H1 (cell line): ENCODE measurements around the gene GTSE1. TPM values are rescaled to one million over a fixed set of nuclear protein-coding genes. Genes with fewer than 3 reads are reported as not detected.

Source experiments
- CTCF ChIA-PET: fragments of 300-600 bp; sonication (Branson Sonifier 250); formaldehyde crosslinking; loops from one replicate; lab custom pipeline; 2021; ENCODE audit not compliant: partially characterized antibody; lab: Charles Lee
- POLR2A ChIA-PET: fragments of 300-600 bp; sonication (Branson Sonifier 250); formaldehyde crosslinking; loops from one replicate; lab custom pipeline; 2021; ENCODE audit warnings: inconsistent platforms; ENCODE audit not compliant: partially characterized antibody; lab: Charles Lee
- DNase-seq, 2 experiments: peaks; one replicate each; pipeline versions ENCODE4 v3.0.0 to v3.0.0-alpha.2; 2010 to 2022; ENCODE audit warnings: low spot score in 2 of 2, low read depth in 1 of 2, mixed read lengths in 1 of 2
- FAIRE-seq: peaks from 2 replicates; lab custom pipeline; 2011; peaks lifted over from hg19 to GRCh38; lab: Jason Lieb, UNC
- H2AFZ ChIP-seq: 2 replicates; pipeline ENCODE4 v1.8.1; 2012; ENCODE audit warnings: low read length, inconsistent platforms
- H2AK5ac ChIP-seq: 2 replicates; pipeline ENCODE4 v1.6.1; 2013; ENCODE audit warnings: low read depth, low read length
- H2BK120ac ChIP-seq: replicated peaks from 2 replicates; pipeline ENCODE3; 2013; ENCODE audit warnings: low read depth, low read length, inconsistent platforms
- H2BK12ac ChIP-seq: 2 replicates; pipeline ENCODE4 v1.6.1; 2013; ENCODE audit warnings: low read depth, low read length
- H2BK15ac ChIP-seq: 2 replicates; pipeline ENCODE4 v1.6.1; 2013; ENCODE audit warnings: low read length
- H2BK20ac ChIP-seq: 2 replicates; pipeline ENCODE4 v1.6.1; 2013; ENCODE audit warnings: low read length
- H2BK5ac ChIP-seq: 2 replicates; pipeline ENCODE4 v1.6.1; 2013; ENCODE audit warnings: low read depth, low read length
- H3K14ac ChIP-seq: 2 replicates; pipeline ENCODE4 v1.6.1; 2013; ENCODE audit warnings: inconsistent platforms; ENCODE audit not compliant: insufficient read length
- H3K18ac ChIP-seq: 2 replicates; pipeline ENCODE4 v1.6.1; 2013; ENCODE audit warnings: low read length; ENCODE audit errors: extremely low read depth
- H3K23ac ChIP-seq: 2 replicates; pipeline ENCODE4 v1.6.1; 2013; ENCODE audit warnings: inconsistent platforms; ENCODE audit not compliant: insufficient read length
- H3K23me2 ChIP-seq: 2 replicates; pipeline ENCODE4 v1.6.1; 2013; ENCODE audit warnings: low read depth, low read length
- H3K27ac ChIP-seq: 2 replicates; pipeline ENCODE4 v1.6.1; 2011; ENCODE audit warnings: low read depth, low read length, inconsistent platforms
- H3K27me3 ChIP-seq, 4 experiments: replicated peaks in 1 of 4; 1 replicate in 1 of 4; 2 replicates in 3 of 4; pipeline versions ENCODE4 v1.6.1 to v1.8.1; 2011 to 2013; ENCODE audit warnings: low read length in 3 of 4, mild to moderate bottlenecking in 3 of 4, inconsistent platforms in 2 of 4, mixed read lengths in 2 of 4, moderate library complexity in 1 of 4; ENCODE audit not compliant: control insufficient read depth in 3 of 4, insufficient read depth in 3 of 4; ENCODE audit errors: extremely low read depth in 1 of 4
- H3K36me3 ChIP-seq, 4 experiments: 2 replicates each; pipeline versions ENCODE4 v1.6.1 to v1.8.1; 2011 to 2013; ENCODE audit warnings: mild to moderate bottlenecking in 4 of 4, low read length in 3 of 4, moderate library complexity in 2 of 4, control low read depth in 1 of 4, inconsistent platforms in 1 of 4; ENCODE audit not compliant: insufficient read depth in 4 of 4, control insufficient read depth in 2 of 4
- H3K4ac ChIP-seq: replicated peaks from 2 replicates; pipeline ENCODE3; 2013; ENCODE audit warnings: low read length, low read depth, mixed read lengths, inconsistent platforms; ENCODE audit not compliant: insufficient read length
- H3K4me1 ChIP-seq, 4 experiments: replicated peaks in 1 of 4; 1 replicate in 1 of 4; 2 replicates in 3 of 4; pipeline versions ENCODE4 v1.6.1 to v1.8.1; 2011 to 2013; ENCODE audit warnings: low read length in 3 of 4, inconsistent platforms in 2 of 4, mixed read lengths in 1 of 4; ENCODE audit not compliant: insufficient read depth in 4 of 4, control insufficient read depth in 3 of 4
- H3K4me2 ChIP-seq, 2 experiments: 2 replicates each; pipeline versions ENCODE4 v1.6.1 to v1.8.1; 2011 to 2013; ENCODE audit warnings: low read depth in 2 of 2, low read length in 2 of 2, control low read depth in 1 of 2, inconsistent platforms in 1 of 2, mild to moderate bottlenecking in 1 of 2; ENCODE audit not compliant: insufficient read depth in 1 of 2
- H3K4me3 ChIP-seq, 4 experiments: fragments of 200-600, 300-600 bp in 1 of 4; sonication (generic), shearing (Covaris generic), sonication (Bioruptor Twin) in 1 of 4; 2 replicates each; pipeline versions ENCODE4 v1.5.1 to v1.8.1; 2011 to 2016; ENCODE audit warnings: low read length in 4 of 4, low read depth in 3 of 4, control low read depth in 2 of 4, inconsistent platforms in 2 of 4, mild to moderate bottlenecking in 2 of 4, mixed read lengths in 1 of 4, moderate library complexity in 1 of 4; ENCODE audit not compliant: insufficient read depth in 2 of 4; ENCODE audit errors: extremely low read depth in 1 of 4
- H3K56ac ChIP-seq: replicated peaks from 2 replicates; pipeline ENCODE3; 2013; ENCODE audit warnings: low read depth, mild to moderate bottlenecking, mixed read lengths, low read length, inconsistent platforms; ENCODE audit not compliant: insufficient read length
- H3K79me1 ChIP-seq: 2 replicates; pipeline ENCODE4 v1.6.1; 2013; ENCODE audit warnings: low read depth, low read length, control low read depth
- H3K79me2 ChIP-seq, 2 experiments: 2 replicates each; pipeline versions ENCODE4 v1.6.1 to v1.8.1; 2012 to 2013; ENCODE audit warnings: low read length in 2 of 2, mild to moderate bottlenecking in 2 of 2, inconsistent platforms in 1 of 2; ENCODE audit not compliant: insufficient read depth in 2 of 2, control insufficient read depth in 1 of 2
- H3K9ac ChIP-seq, 4 experiments: replicated peaks in 1 of 4; 1 replicate in 1 of 4; 2 replicates in 3 of 4; pipeline versions ENCODE4 v1.6.1 to v1.8.1; 2011 to 2013; ENCODE audit warnings: low read depth in 3 of 4, low read length in 3 of 4, control low read depth in 2 of 4, mild to moderate bottlenecking in 2 of 4, moderate library complexity in 2 of 4, inconsistent platforms in 1 of 4; ENCODE audit errors: extremely low read depth in 1 of 4
- H3K9me3 ChIP-seq, 2 experiments: 2 replicates each; pipeline versions ENCODE4 v1.6.1 to v1.8.1; 2012 to 2013; ENCODE audit warnings: mild to moderate bottlenecking in 2 of 2, moderate library complexity in 2 of 2, control low read depth in 1 of 2, inconsistent platforms in 1 of 2, low read depth in 1 of 2, low read length in 1 of 2, mixed read lengths in 1 of 2; ENCODE audit not compliant: insufficient read depth in 2 of 2
- H4K20me1 ChIP-seq, 2 experiments: replicated peaks in 1 of 2; 2 replicates each; pipeline versions ENCODE3 to v1.8.1; 2011 to 2013; ENCODE audit warnings: inconsistent platforms in 2 of 2, low read length in 2 of 2, mild to moderate bottlenecking in 1 of 2; ENCODE audit not compliant: insufficient read depth in 2 of 2, control insufficient read depth in 1 of 2
- H4K5ac ChIP-seq: 2 replicates; pipeline ENCODE4 v1.6.1; 2013; ENCODE audit warnings: low read length, low read depth, mixed read lengths, inconsistent platforms; ENCODE audit not compliant: insufficient read length
- H4K8ac ChIP-seq: 2 replicates; pipeline ENCODE4 v1.8.0; 2013; ENCODE audit warnings: mild to moderate bottlenecking, moderate library complexity, low read length, inconsistent platforms; ENCODE audit not compliant: insufficient read depth; ENCODE audit errors: extremely low read depth
- H4K91ac ChIP-seq: replicated peaks from 2 replicates; pipeline ENCODE3; 2013; ENCODE audit warnings: low read length, mixed read lengths, inconsistent platforms; ENCODE audit not compliant: insufficient read length
- SIN3A ChIP-seq, 2 experiments: IDR thresholded peaks in 1 of 2; conservative IDR thresholded peaks in 1 of 2; 2 replicates each; pipeline ENCODE4 v1.6.1; 2011 to 2012; ENCODE audit warnings: low read length in 2 of 2, improper control_type of control experiment in 1 of 2, low read depth in 1 of 2, mild to moderate bottlenecking in 1 of 2
- WGBS, 2 experiments: shearing (Covaris generic) in 1 of 2; methylation state at CpG; one replicate each; pipeline versions ENCODE4 v1.1.6 to v1.1.7; 2013 to 2015; ENCODE audit warnings: low lambda C conversion rate in 2 of 2, mixed read lengths in 2 of 2, inconsistent platforms in 1 of 2, low coverage in 1 of 2, missing lambda C conversion rate in 1 of 2; ENCODE audit not compliant: insufficient replicate concordance in 2 of 2, insufficient coverage in 1 of 2, insufficient read length in 1 of 2; ENCODE audit errors: extremely low coverage in 1 of 2, missing lambda C conversion rate in 1 of 2; 5-methylcytosine and 5-hydroxymethylcytosine counted together
- polyA plus RNA-seq, 7 experiments: library from polyadenylated mRNA; depleted of rRNA in 3 of 7; stranded (reverse) in 5 of 7; unstranded in 2 of 7; fragments of >200 nt in 5 of 7; fragments of 200-250 nt in 2 of 7; gene quantifications; 1 replicate in 5 of 7; 2 replicates in 1 of 7; 4 replicates in 1 of 7; pipeline versions ENCODE4 v1.2.1 to v1.2.3, GENCODE V29; 2011 to 2013; ENCODE audit warnings: missing spikeins in 2 of 7, mixed read lengths in 2 of 7
- total RNA-seq: library from RNA; stranded (reverse); fragmentation: NEBNext Ultra II Directional; extraction: Animal tissue kit (Norgen Biotek cat#: 25700); gene quantifications from 2 replicates; pipeline ENCODE4 v1.2.1, GENCODE V29; 2021

Gene GTSE1
- total and polyA plus RNA-seq, 2 of the 8 experiments (the other 6 are each of a cell fraction or from before 2014, with no cell fraction given), result 17.5 to 38.6 TPM

DNA sequence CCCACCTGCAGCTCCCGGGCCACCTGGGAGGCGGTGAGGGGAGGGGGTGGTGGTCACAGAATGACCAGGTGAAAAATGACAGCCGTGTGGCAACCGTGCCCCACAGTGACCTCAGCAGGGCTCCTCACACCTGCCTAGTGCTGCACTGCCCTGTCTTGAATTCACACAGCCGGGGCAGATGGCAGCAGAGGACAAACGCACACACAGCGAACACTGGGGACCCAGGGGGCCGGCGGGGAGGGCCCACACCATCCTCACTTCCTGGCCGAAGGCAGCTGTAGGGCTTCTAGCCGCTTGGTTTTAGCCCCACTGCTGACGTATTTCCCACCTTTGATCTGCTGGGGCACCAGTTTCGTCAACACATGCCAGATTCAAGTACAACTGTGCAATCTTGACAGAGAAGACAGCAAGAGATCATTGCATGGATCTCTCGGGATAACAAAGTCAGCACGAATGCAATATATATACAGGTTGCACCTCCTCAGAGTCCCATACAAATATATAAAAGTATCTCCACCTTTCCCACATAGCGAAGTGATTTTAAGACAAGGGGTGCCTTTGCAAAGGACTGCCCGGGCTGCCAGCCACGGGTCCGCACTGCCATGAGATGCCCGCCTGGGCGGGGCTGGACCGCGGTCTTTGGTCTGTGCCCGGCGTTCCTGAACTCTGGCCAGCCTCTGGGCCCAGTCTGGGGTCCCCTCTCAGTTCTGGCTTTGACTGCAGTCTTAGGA is 65.7 kb downstream of the GTSE1 start:
- no peak overlapping the region for H3K4ac ChIP-seq
- H3K56ac ChIP-seq, result no peak overlapping the region
- no peaks in the 10 kb centered on the region; a peak in 1 of 4 replicates for H3K9me3 ChIP-seq
- H4K91ac ChIP-seq, result no peak overlapping the region
- H3K79me2 ChIP-seq, result no peaks in the 10 kb centered on the region
- H2BK20ac ChIP-seq, result no peak overlapping the region
- DNase-seq (no peak), FAIRE-seq (no peak)
- no peak overlapping the region for H3K23ac ChIP-seq
- no peak overlapping the region for H3K27ac ChIP-seq
- no peaks in the 10 kb centered on the region for H3K27me3 ChIP-seq
- H3K9ac ChIP-seq, result no peak overlapping the region
- no peak overlapping the region for H2BK12ac ChIP-seq
- peaks cover 0 to 3% (median 0%) of the 10 kb centered on the region in 4 experiments; a peak in 2 of 8 replicates for H3K36me3 ChIP-seq
- H4K8ac ChIP-seq, result no peak overlapping the region
- no peak for TF ChIP-seq SIN3A (conservative IDR thresholded peaks at IDR 0.05 in 1 of 2, IDR thresholded peaks at IDR 0.05 in 1 of 2; ENCODE audit: low read depth in 1 of 2, low read length in 2 of 2)
- ChIA-PET POLR2A (interaction anchor here (1.3 to 1.4 kb wide), 2 partner anchors 11 to 22 kb away, joined by 4 read pairs; no protein-coding TSS in a partner anchor), CTCF (interaction anchor here (1.2 to 2.9 kb wide), 2 partner anchors 174 to 180 kb away, joined by 3 to 13 read pairs; no protein-coding TSS in a partner anchor)
- H2BK120ac ChIP-seq, result no peak overlapping the region
- H4K20me1 ChIP-seq, result peaks cover 0 to 3% of the 10 kb centered on the region in 2 experiments
- H3K4me2 ChIP-seq, result no peak overlapping the region
- no peak overlapping the region for H4K5ac ChIP-seq
- H3K79me1 ChIP-seq, result no peaks in the 10 kb centered on the region
- WGBS, 2 experiments, result 92% methylated on average over 25 of the region's 25 CpGs; no CpG with 5 or more reads in 1 of the 2 experiments
- no peak overlapping the region for H2AK5ac ChIP-seq
- H3K4me1 ChIP-seq, result peaks cover 0 to 8% (median 3%) of the 10 kb centered on the region in 4 experiments; a peak in 5 of 7 replicates
- H3K18ac ChIP-seq, result no peak overlapping the region
- H2BK15ac ChIP-seq, result no peak overlapping the region
- no peaks in the 10 kb centered on the region for H3K23me2 ChIP-seq
- H2BK5ac ChIP-seq, result no peak overlapping the region
- H2AFZ ChIP-seq, result no peak overlapping the region
- H3K4me3 ChIP-seq, result no peak overlapping the region
- H3K14ac ChIP-seq, result no peak overlapping the region
